Measurements from ENCODE around the gene INPP5E.
"Not testable (repeated sequence)": the region's sequence is repeated elsewhere in the genome, so short reads cannot be mapped to it uniquely, and the experiment has no call there.

Gene INPP5E

GRCh38 chr9:136407061-136407460 is 32.6 kb downstream of the INPP5E start:
- in situ Hi-C loops (cut with MboI; ENCODE audit: low sequenced_read_pairs), result not testable (repeated sequence)

DNA sequence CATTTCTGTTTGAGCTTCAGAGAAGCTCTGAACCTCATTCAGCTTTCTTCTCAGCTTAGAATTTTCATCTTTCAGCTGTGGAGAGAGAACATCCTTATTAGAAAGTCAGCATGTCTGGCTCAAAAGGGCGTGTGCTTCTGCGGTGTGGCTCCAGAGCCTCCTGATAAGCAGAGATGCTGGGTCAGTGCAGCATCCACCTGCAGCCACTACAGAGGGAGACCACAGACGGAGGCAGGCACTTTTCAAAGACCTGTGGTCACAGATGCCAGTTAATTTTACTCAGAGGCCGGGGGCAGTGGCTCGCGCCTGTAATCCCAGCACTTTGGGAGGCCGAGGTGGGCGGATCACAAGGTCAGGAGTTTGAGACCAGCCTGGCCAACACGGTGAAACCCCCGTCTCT is 33.7 kb downstream of the INPP5E start:
- in situ Hi-C loops (cut with MboI; ENCODE audit: low sequenced_read_pairs), result not testable (repeated sequence)

DNA sequence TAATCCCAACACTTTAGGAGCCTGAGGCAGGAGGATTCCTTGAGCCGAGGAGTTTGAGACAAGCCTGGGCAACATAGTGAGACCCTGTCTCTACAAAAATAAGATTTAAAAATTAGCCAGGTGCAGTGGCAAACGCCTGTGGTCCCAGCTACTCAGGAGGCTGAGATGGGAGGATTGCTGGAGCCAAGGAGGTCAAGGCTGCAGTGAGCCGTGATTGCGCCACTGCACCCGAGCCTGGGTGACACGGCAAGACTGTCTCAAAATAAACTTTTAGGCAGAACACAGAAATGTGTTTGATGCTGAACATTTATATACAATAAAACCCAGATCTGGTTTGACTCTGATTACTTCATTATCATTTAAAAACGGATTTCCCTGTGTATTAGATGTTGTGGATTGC is 34.2 kb downstream of the INPP5E start:
- in situ Hi-C loops (cut with MboI; ENCODE audit: low sequenced_read_pairs), result no loop called here

GRCh38 chr9:136404801-136405136 is 34.9 kb downstream of the INPP5E start:
- in situ Hi-C loops (cut with MboI; ENCODE audit: low sequenced_read_pairs), result no loop called here

- in situ Hi-C loops (cut with MboI; ENCODE audit: low sequenced_read_pairs), result no loop called here
Measured at GRCh38 chr9:136403915-136404800, 35.5 kb downstream of the INPP5E start.

DNA sequence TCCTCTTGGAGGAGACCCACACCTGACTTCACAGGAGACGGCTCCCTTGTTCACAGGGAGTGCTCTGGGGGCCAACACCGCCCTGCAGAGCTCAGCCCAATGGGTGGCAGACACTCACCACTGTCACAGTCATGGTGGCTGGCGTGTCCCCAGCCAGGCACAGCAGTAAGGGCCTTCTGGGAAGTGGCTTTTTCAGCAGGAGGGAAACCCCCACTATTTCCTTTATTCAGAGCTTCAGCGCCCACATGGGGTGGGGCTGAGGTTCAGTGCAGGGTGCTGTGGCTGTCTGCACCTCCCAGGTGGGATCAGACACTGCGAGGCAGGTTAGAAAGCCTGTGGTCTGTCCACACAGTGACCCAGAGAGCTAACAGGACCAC is 36.1 kb downstream of the INPP5E start:
- in situ Hi-C loops (cut with MboI; ENCODE audit: low sequenced_read_pairs), result no loop called here

DNA sequence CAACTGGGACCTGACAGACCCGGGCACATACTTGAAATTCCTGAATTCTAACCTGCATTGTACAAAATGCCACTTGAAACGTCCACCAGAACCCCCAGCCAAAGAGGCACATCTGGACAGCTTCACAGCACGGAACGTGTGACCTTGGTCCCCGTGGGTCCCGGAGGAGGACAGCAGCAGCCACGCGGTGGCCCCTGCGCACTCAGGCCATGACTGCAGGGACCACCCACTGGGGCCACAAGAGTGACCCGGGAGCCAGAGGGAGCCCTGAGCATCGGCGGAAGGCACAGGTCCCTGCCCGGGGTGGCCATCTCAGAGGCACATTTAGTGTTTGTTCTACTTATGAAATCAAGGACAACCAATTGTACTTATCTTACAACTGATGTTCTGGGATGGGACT is 37.6 kb downstream of the INPP5E start:
- in situ Hi-C loops (cut with MboI; ENCODE audit: low sequenced_read_pairs), result no loop called here

DNA sequence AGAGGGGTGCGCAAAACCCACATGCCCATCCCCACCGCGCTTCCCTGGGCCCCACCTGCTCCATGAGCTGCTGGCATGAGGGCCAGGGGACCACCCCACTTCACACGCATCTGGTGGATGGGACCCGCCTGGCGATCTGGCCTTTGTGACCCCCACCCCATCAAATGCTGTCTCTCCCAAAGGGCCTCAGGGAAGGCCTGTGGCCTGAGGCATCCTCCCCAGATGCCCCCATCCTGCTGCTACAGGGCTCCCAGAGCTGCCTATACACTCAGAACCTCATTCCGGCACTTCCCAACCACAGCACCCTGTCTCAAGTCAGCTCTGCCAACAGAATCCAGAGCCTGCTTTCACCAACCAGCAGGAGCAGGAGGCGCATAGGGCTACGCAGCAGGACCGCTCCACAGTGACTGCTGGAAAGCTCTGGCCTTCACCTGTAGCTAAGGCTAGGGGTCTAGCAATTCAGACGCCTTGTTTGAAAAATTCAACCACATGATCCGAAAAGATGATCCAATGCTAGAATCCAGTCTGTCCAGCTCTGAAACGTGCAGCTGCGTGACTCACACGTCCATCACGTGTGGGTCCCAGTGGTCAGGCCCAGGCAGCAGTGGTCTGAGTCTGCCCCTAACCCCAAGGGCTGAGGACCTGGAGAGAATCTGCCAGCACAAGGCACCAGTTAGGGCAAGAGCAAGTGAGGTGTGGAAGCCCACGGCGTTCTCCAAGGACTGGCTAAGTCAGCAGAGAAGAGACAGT is 38.3 kb downstream of the INPP5E start:
- in situ Hi-C loops (cut with MboI; ENCODE audit: low sequenced_read_pairs), result no loop called here

GRCh38 chr9:136400038-136400834 is 39.4 kb downstream of the INPP5E start, which contains the start of gene SNAPC4:
TSS of gene SNAPC4 (minus strand) at chr9:136400170. CDS start at chr9:136398428, 1,742 bp downstream.
- in situ Hi-C loops (cut with MboI; ENCODE audit: low sequenced_read_pairs), result no loop called here

DNA sequence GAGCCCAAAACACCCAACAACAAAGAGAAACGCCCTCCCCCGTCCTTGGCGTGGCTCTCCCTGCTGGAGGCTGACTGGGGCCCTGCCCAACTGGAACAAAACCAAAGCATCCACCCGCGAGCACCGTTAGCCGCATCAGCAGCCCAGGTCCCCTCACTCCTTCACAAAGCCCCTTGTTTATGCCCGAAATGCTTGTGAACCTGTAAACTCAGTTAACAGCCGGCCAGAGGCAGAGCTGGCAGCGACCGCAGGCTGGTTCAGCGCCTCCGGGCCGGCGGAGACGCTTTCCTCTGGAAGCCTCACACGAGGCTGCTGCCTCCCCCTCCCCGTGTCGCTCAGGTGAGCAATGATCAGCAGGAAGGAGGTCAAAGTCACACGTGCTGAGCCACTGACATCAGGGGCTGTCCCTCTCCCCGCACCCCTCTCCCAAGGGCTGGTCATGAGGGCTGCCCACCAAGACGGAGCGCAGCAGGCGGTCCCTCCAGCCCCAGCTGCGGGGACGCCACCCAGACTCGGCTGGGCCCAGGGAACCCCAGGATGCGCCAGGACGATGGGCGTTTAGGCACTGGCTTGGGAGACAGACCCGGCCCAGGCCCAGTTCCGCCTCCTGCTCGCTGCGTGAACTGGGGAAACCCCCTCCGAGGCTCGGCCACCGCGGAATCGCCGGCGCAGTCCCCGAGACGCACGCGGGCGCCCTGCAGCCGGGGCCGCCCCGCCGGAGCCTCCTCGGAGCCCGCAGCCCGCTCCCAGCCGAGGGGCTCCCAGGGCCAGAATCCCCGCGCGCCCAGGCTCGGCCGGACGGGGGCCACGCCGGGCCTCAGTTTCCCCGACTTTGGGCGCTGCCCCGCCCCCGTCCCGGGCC is 40.2 kb downstream of the INPP5E start:
- in situ Hi-C loops (cut with MboI; ENCODE audit: low sequenced_read_pairs), result no loop called here

DNA sequence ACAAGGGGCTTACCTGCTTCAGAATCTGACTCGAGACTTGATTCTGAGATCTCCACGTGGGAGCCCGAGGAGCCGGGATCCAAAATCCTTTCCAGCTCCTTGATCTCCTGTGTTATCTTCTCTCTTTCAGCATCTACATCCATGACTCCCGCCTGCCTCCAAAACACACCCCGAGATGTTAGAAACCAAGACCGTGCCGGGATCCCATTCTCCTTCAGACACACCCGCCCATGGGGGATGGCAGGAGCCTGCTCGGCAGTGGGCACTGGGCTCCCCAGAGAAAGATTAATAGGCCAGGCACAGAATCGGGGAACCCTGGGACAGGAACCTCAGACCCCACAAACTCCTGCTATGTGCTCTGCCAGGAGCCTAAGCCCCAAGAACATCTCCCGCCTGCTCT is 41.4 kb downstream of the INPP5E start:
- in situ Hi-C loops (cut with MboI; ENCODE audit: low sequenced_read_pairs), result no loop called here

- in situ Hi-C loops (cut with MboI; ENCODE audit: low sequenced_read_pairs), result no loop called here
Measured at GRCh38 chr9:136397643-136398042, 42.0 kb downstream of the INPP5E start.

DNA sequence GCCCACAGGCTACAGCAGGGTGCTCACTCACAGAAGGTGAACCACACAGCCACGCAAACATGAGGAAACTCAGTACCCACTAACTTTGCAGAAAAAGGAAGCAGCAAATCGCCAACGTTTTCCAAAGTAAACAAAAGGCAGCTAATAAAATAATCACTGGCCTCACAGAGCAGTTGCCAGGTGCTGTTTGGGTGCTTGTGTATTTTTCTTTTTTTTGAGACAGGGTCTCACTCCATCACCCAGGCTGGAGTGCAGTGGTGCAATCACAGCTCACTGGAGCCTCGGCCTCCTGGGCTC is 43.5 kb downstream of the INPP5E start:
- in situ Hi-C loops (cut with MboI; ENCODE audit: low sequenced_read_pairs), result no loop called here

GRCh38 chr9:136395345-136396218 is 44.1 kb downstream of the INPP5E start:
- in situ Hi-C loops (cut with MboI; ENCODE audit: low sequenced_read_pairs), result no loop called here

DNA sequence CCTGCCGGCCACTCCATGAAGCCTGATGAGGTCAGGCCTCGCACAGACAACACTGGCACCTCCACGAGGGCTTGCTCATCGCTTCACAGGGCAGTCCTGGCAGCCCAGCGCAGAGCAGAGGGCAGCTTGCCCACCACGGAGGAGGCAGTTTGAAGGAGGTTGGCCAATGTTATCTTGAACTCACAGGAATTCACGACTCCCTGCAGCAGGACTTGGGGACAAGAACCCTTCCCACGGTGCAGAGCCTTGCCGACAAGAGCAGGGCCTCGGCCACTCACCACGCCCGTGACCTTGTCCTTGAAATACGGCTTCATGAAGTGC is 44.7 kb downstream of the INPP5E start:
- in situ Hi-C loops (cut with MboI; ENCODE audit: low sequenced_read_pairs), result no loop called here

GRCh38 chr9:136394312-136395019 is 45.2 kb downstream of the INPP5E start:
- in situ Hi-C loops (cut with MboI; ENCODE audit: low sequenced_read_pairs), result no loop called here

GRCh38 chr9:136393531-136393930 is 46.1 kb downstream of the INPP5E start:
- in situ Hi-C loops (cut with MboI; ENCODE audit: low sequenced_read_pairs), result no loop called here

DNA sequence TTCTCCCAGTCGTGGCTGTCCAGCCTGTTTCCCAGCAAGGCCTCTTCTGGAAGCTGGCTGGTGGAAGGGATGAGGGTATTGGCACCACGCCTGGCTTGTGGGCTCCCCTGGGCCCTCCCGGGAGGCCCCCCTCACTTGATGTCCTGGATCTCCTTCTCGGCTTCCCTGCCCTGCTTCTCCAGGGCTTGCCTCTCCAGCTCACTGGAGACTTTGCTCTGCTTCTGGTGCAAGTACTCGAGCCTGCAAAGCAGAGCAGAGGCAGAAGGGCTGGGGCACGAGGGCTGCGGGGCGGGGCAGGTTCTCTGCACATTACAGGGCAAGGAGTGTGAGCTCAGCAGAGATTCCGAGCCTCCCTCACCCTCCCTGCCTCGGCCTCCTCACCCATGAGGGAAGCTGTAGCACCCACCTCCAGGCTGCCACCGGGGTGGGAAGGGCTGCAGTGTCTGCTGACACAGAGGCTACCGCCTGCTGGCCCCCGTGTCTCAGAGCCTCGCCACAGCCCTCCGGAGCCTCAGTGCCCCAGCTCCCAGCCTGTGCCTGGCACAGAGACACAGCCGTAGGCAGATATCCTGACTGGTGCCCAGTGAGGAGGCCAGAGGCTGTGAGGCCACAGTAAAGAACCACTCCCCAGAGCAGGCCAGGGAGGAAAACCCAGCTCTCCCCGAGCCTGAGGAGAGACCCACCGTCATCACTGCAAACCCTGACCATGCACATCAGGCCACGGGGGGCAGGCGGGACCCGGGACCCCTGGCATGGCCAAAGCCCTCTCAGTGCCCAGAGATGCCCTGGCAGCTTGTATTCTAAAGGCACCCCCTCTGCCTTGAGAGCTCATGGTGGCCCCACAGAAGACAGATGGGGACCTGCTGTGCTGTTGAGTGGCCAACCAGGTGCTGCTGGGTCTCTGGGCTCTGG is 46.9 kb downstream of the INPP5E start:
- in situ Hi-C loops (cut with MboI; ENCODE audit: low sequenced_read_pairs), result no loop called here

Measured in HL-60/S4 treated with phorbol 12-myristate 13-acetate at 8.2 ng/mL for 4 days and 3 days (cell line).